Measurements from ENCODE around the gene RABGAP1L. TPM values are rescaled to one million over a fixed set of nuclear protein-coding genes. Genes with fewer than 3 reads are reported as not detected.

The RABGAP1L gene
- total and polyA plus RNA-seq, 10 donors, result 30.3 to 125 (median 77.7) TPM

DNA sequence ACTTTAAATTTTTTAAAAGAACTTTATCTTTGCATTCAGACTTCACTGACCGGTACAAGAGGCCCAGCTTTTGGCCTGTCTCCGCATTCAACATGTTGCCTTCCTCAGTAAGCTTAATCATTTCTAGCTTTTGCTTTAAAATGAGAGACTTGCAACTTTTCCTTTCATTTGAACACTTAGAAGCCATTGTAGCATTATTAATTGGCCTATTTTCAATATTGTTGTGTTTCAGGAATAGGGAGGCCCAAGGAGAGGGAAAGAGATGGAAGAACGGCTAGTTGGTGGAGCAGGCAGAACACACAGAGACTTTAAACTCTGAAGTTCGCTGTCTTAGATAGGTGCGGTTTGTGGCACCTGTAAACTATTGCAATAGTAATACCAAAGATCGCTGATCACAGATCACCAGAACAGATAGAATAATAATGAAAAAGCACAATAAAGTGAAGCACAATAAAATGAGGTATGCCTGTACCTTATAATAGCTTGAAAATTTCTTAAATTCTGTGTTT is 31.4 kb downstream of the RABGAP1L start:
- intact Hi-C loops (cut with DNase I; ENCODE audit: low total_unique reads), result no loop called here
- WGBS, 5 donors, result 79 to 87% (median 86%) methylated on average over 6 of the region's 6 CpGs
- DNase-seq, result no peak
- Histone ChIP-seq H3K4me1 (peaks cover 0 to 25% (median 4%) of the 10 kb centered on the region in 6 donors), H3K27me3 (replicated peaks in 1 of 7) (no peaks in the 10 kb centered on the region), H3K27ac (peak overlapping the region in 1 of 8 donors; percentile 11), H3K36me3 (no peaks in the 10 kb centered on the region), H3K4me3 (no peak overlapping the region), H3K9me3 (peaks cover 0 to 15% (median 13%) of the 10 kb centered on the region in 8 donors)
- TF ChIP-seq POLR2AphosphoS5 (IDR thresholded peaks at IDR 0.05) (no peak), POLR2A (IDR thresholded peaks at IDR 0.05) (no peak), CTCF (IDR thresholded peaks at IDR 0.05 in 8 of 11, conservative IDR thresholded peaks at IDR 0.05 in 3 of 11) (no peak)

DNA sequence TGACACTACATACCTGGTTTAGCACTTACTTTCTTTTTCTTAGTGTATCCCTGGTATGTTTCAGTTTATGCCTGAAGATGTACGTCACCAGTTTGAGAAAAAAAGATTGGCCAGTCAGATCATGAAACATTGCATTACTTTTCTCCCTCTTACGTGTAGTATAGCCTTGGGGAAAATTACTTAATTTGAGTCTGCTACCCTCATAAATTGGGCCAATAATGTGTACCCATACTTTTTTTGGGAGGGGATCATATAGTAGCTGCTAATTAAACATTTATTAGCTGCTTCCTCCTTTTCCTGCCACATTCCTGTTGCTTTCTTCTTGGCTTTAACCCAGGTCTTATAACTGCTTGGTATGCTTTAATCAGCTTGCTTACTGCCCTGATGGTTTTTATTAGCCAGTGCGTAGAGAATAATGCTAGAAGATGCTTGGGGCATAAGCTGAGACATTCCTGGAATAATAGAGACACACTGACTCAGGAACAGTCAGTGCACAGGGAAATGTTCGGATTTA is 32.1 kb downstream of the RABGAP1L start:
- Histone ChIP-seq H3K4me1 (peaks cover 0 to 25% (median 4%) of the 10 kb centered on the region in 6 donors), H3K4me3 (no peak overlapping the region), H3K36me3 (no peaks in the 10 kb centered on the region), H3K9me3 (peaks cover 0 to 15% (median 13%) of the 10 kb centered on the region in 8 donors), H3K27me3 (replicated peaks in 1 of 7) (no peaks in the 10 kb centered on the region), H3K27ac (no peak overlapping the region)
- WGBS, 5 donors, result 82 to 90% (median 90%) methylated on average over 4 of the region's 4 CpGs
- no peak for TF ChIP-seq CTCF (IDR thresholded peaks at IDR 0.05 in 8 of 11, conservative IDR thresholded peaks at IDR 0.05 in 3 of 11)
- TF ChIP-seq POLR2AphosphoS5 (IDR thresholded peaks at IDR 0.05), result no peak
- no peak for TF ChIP-seq POLR2A (IDR thresholded peaks at IDR 0.05)
- intact Hi-C loops (cut with DNase I; ENCODE audit: low total_unique reads), result no loop called here
- DNase-seq, result no peak

DNA sequence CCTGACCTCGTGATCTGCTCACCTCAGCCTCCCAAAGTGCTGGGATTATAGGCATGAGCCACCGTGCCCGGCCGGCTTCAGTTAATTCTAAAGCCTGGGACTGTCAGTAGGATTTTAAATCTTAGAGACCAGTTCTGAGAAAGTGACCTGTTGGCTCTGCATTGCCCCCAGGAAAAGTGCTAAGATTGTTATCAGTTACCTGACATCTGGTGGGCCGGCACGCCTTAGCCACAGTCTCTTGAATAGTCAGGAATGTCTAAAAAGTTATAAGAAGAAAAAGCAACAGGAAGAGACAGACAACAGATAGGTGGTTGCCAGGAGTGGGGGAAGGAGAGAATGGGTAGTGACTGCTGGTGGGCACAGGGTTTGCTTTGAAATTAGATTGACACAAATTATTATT is 35.1 kb downstream of the RABGAP1L start:
- H3K9me3 ChIP-seq, result no peaks in the 10 kb centered on the region
- no peak for DNase-seq
- 81 to 90% (median 84%) methylated on average over 6 of the region's 6 CpGs for WGBS, 5 donors
- H3K4me3 ChIP-seq, result no peak overlapping the region
- TF ChIP-seq CTCF (IDR thresholded peaks at IDR 0.05 in 8 of 11, conservative IDR thresholded peaks at IDR 0.05 in 3 of 11) (no peak), POLR2AphosphoS5 (IDR thresholded peaks at IDR 0.05) (no peak), POLR2A (IDR thresholded peaks at IDR 0.05) (no peak)
- H3K4me1 ChIP-seq, result peaks cover 0 to 22% (median 3%) of the 10 kb centered on the region in 6 donors
- no peaks in the 10 kb centered on the region for H3K36me3 ChIP-seq
- H3K27ac ChIP-seq, result no peak overlapping the region
- intact Hi-C loops (cut with DNase I; ENCODE audit: low total_unique reads), result no loop called here
- H3K27me3 ChIP-seq (replicated peaks in 1 of 7), result no peaks in the 10 kb centered on the region

- DNase-seq, result no peak
- no peaks in the 10 kb centered on the region for H3K4me1 ChIP-seq
- TF ChIP-seq POLR2AphosphoS5 (IDR thresholded peaks at IDR 0.05), result no peak
- no peak for TF ChIP-seq CTCF (IDR thresholded peaks at IDR 0.05 in 8 of 11, conservative IDR thresholded peaks at IDR 0.05 in 3 of 11)
- TF ChIP-seq POLR2A (IDR thresholded peaks at IDR 0.05), result no peak
- 92 to 99% (median 97%) methylated on average over 2 of the region's 2 CpGs for WGBS, 5 donors
- intact Hi-C loops (cut with DNase I; ENCODE audit: low total_unique reads), result no loop called here
- H3K4me3 ChIP-seq, result no peak overlapping the region
- no peaks in the 10 kb centered on the region for H3K9me3 ChIP-seq
- H3K27ac ChIP-seq, result no peak overlapping the region
- peaks cover 0 to 5% (median 0%) of the 10 kb centered on the region in 6 donors for H3K36me3 ChIP-seq
- H3K27me3 ChIP-seq (replicated peaks in 1 of 7), result no peaks in the 10 kb centered on the region
Observed at GRCh38 chr1:174197088-174197487, 37.8 kb downstream of the RABGAP1L start.

Measured in spleen (tissue), 11 donors.